ENCODE measurements around the gene PAH.

Gene PAH

GRCh38 chr12:102950107-102950949, 33.3 kb upstream of the PAH start:
- peak; percentile 69 to 91 for DNase-seq

GRCh38 chr12:102948941-102949352, 31.9 kb upstream of the PAH start:
- peak; percentile 51 to 85 for DNase-seq

- no peak for DNase-seq
Measured at GRCh38 chr12:102946042-102946441, 29.0 kb upstream of the PAH start.

GRCh38 chr12:102939670-102940222, 22.7 kb upstream of the PAH start:
- no peak for DNase-seq

- no peak for DNase-seq
Measured at GRCh38 chr12:102939059-102939458, 22.0 kb upstream of the PAH start.

GRCh38 chr12:102933168-102933567, 16.1 kb upstream of the PAH start:
- no peak for DNase-seq

- DNase-seq = no peak
Measured at GRCh38 chr12:102927220-102927619, 10.2 kb upstream of the PAH start.

GRCh38 chr12:102921240-102921639, 4.2 kb upstream of the PAH start:
- no peak for DNase-seq

- DNase-seq = no peak
Measured at GRCh38 chr12:102920271-102920670, 3.2 kb upstream of the PAH start.

- no peak for DNase-seq
Measured at GRCh38 chr12:102918840-102919239, 1.8 kb upstream of the PAH start.

- DNase-seq = no peak
Measured at GRCh38 chr12:102916252-102917025, 605 bp downstream of the PAH start.

- no peak for DNase-seq
Measured at GRCh38 chr12:102913453-102914226, 3.4 kb downstream of the PAH start.

GRCh38 chr12:102912258-102912657, 4.8 kb downstream of the PAH start:
- DNase-seq = no peak

- no peak for DNase-seq
Measured at GRCh38 chr12:102911320-102911719, 5.7 kb downstream of the PAH start.

GRCh38 chr12:102910792-102911191, 6.3 kb downstream of the PAH start:
- DNase-seq = no peak

- no peak for DNase-seq
Measured at GRCh38 chr12:102910137-102910536, 6.9 kb downstream of the PAH start.

GRCh38 chr12:102907918-102908317, 9.1 kb downstream of the PAH start:
- DNase-seq = no peak

- DNase-seq = no peak
Measured at GRCh38 chr12:102905229-102905628, 11.8 kb downstream of the PAH start.

GRCh38 chr12:102903337-102904007, 13.6 kb downstream of the PAH start:
- peak; percentile 24 to 51 for DNase-seq

- no peak for DNase-seq
Measured at GRCh38 chr12:102902093-102902492, 15.0 kb downstream of the PAH start.

GRCh38 chr12:102900389-102900788, 16.7 kb downstream of the PAH start:
- DNase-seq = no peak

- DNase-seq = no peak
Measured at GRCh38 chr12:102896067-102896466, 21.0 kb downstream of the PAH start.
